Astrocyte of the cerebellum (primary cell): ENCODE measurements around the gene NDUFA5.

Experiments used
- DNase-seq: peaks from one replicate; pipeline ENCODE4 v3.0.0-alpha.2; 2011; ENCODE audit warnings: low read depth
- H3K4me3 ChIP-seq: 2 replicates; pipeline ENCODE4 v1.5.1; 2011; ENCODE audit warnings: mild to moderate bottlenecking, low read depth, low read length, moderate library complexity
- in situ Hi-C: cut with HindIII; loops from 2 replicates; pipeline ENCODE4 v1.10.0; 2017; ENCODE audit warnings: low sequenced_read_pairs
- TF ChIP-seq, protein P1 (sequence below): IDR thresholded peaks from 2 replicates; pipeline ENCODE4 v1.5.1; 2012; ENCODE audit warnings: low read length, low read depth, moderate library complexity, mild to moderate bottlenecking; ENCODE audit errors: missing control alignments

Gene NDUFA5

DNA sequence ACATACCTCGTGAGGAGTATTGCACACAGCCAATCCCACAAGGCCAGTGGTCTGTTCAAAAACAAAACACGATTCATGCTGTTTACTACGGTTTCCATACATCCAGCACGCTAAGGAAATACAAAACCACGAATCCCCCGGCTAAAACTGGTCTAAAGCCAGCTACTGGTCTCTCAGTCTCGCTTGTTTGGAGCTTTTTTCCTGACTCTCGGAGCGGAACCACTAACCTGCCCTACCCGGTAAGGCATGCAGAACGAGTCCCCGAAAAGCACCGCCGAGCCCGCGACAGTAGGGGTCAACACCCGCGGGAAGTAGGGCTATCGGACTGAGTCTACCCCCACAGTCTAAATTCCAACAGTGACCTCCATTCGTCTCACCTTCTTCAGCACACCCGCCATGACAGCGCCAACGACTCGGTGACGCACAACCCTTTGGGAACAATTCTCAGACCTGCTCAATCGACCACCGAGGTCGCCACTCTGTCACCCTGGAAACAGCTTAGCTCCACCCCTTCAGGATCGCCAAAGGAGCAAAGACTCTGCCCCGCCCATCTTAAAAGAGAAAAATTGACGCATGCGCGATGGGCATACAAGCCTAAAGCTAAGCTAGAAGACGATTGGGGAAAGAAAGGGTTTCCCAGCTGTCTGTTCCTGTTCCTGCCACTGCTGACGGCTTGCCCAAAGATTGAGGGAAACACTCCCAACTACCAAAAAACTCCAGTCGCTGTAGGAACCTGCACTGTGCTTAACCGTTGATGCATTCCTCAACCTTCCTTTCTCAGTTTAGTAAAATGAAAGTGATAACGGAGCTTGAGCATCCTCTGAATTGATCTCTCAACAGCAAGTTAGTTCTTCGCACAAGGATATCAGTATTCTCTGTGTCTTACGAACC, at the start of gene NDUFA5:
Gene NDUFA5, minus strand, starts transcription at position 421 of the 891 bp plus-strand sequence. Its CDS starts 23 bp downstream, at position 398.
- in situ Hi-C loops, result no loop called here
- TF ChIP-seq, protein P1, sequence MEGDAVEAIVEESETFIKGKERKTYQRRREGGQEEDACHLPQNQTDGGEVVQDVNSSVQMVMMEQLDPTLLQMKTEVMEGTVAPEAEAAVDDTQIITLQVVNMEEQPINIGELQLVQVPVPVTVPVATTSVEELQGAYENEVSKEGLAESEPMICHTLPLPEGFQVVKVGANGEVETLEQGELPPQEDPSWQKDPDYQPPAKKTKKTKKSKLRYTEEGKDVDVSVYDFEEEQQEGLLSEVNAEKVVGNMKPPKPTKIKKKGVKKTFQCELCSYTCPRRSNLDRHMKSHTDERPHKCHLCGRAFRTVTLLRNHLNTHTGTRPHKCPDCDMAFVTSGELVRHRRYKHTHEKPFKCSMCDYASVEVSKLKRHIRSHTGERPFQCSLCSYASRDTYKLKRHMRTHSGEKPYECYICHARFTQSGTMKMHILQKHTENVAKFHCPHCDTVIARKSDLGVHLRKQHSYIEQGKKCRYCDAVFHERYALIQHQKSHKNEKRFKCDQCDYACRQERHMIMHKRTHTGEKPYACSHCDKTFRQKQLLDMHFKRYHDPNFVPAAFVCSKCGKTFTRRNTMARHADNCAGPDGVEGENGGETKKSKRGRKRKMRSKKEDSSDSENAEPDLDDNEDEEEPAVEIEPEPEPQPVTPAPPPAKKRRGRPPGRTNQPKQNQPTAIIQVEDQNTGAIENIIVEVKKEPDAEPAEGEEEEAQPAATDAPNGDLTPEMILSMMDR, result no peak
- peak; percentile 99 for DNase-seq
- H3K4me3 ChIP-seq, result peak within 1 kb of the TSS; percentile 95

DNA sequence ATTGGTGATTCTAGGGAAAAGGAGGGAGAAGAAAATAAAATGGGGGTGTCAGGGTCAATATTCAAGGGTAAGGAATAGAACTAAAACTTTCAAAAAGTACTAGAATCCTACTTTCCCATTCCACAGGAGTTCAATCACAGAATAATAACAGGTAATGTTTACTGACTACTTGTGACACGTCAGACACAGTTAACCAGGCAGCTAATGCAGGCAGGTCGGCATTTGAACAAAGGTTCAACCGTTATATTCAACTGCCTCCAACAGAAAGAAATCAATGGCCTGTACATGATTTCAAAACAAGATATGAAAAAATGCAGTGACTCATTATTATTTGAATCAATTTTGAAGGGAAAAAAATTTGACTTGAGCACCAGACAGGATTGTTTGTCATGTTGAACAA, 47.1 kb upstream of the NDUFA5 start:
- no peak for DNase-seq
- TF ChIP-seq, protein P1, result no peak
- no peak overlapping the region for H3K4me3 ChIP-seq
- in situ Hi-C loops, result no loop called here

DNA sequence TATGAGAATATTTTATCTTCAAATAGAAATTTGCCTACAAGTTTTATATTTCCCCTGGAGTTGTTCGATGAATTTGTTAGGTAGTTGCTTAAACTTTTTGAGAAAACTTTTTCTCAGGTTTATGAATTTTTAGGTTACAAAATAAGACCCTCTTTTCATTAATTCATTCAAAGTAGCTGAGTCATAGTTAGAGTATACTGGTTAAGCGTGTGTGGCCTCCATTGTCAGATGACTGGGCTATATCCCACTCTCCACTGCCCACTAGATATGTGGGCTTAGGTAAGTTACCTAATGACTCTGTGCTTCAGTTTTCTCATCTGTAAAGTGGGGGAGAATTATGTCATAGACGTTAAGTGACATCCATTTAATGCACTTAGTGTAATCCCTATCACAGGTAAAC, 45.0 kb upstream of the NDUFA5 start:
- H3K4me3 ChIP-seq, result no peak overlapping the region
- TF ChIP-seq, protein P1, result no peak
- DNase-seq, result no peak
- in situ Hi-C loops, result no loop called here

DNA sequence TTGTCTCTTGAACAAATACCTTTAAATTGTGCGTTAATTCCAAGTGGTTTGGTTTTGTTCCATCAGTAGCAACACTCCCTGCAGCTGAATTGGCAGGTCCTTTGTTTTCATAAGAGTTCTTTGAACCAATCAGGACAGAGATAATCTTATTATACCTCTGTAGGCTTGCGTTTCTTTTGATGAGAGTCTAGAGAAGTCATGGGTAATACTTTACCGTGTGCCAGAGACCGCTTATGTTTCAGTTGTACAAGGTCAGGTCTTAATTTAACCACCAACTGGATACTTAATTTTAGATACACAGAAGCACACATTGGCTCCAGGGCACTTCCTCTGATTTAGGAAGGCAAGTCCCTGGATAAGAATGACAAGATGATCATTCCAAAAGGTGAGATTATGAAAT, 43.9 kb upstream of the NDUFA5 start, which contains the start of gene ASB15:
Gene ASB15, plus strand, starts transcription at position 292 of the 400 bp plus-strand sequence. CDS start 12,682 bp downstream, outside the sequence.
- TF ChIP-seq, protein P1, result no peak
- H3K4me3 ChIP-seq, result no peak within 1 kb of the TSS
- in situ Hi-C loops, result no loop called here
- no peak for DNase-seq

DNA sequence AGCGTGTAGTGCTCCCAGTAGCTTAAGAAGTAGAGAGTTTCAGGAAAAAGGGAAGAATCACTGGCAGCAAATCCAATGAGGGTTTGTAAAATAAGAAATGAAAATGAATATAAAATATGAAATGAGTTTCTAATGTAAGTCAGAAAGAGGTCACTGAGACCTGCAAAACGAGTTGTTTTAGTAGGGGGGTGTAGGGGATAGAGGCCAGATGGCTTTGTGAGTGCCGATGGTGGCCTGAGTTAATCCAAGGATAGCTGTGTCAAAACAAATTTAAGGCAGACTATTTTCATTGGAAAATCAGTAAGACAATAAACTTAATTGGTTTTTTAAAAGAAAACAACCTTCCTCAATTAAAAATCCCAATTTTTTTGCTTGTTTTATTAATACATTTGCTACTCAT, 43.3 kb upstream of the NDUFA5 start:
- TF ChIP-seq, protein P1, result no peak
- H3K4me3 ChIP-seq, result no peak overlapping the region
- in situ Hi-C loops, result no loop called here
- no peak for DNase-seq

DNA sequence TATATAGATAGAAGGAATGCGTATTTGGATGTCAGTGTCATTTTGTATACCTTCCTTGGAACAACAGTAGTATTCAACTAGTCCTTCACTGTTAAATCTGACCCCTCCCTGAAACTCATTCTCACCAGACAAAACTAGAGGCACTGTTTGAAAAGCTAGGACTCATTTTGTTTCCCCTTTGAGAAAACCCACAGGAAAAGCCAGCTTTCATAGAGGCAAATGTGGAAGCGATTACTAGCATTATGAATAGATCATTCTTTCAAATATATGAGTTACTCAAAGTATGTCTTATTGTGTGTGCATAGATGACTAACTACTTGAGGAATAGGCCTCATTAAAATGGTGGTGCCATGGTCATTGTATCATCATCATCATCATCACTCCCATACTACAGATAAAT, 42.1 kb upstream of the NDUFA5 start:
- no peak for DNase-seq
- H3K4me3 ChIP-seq, result no peak overlapping the region
- in situ Hi-C loops, result no loop called here
- TF ChIP-seq, protein P1, result no peak
